K562 (cell line): ENCODE data around the gene SLC30A1. TPM values are rescaled to one million over a fixed set of nuclear protein-coding genes. Genes with fewer than 3 reads are reported as not detected.

Experiments
- ARID3A ChIP-seq: IDR thresholded peaks from 2 replicates; pipeline ENCODE4 v1.6.1; 2012; ENCODE audit warnings: low read depth, low read length, improper control_type of control experiment, borderline replicate concordance
- HDAC3 ChIP-seq: fragments of 450-650 bp; IDR thresholded peaks from 2 replicates; pipeline ENCODE4 v1.6.1; 2018; ENCODE audit warnings: borderline replicate concordance, mild to moderate bottlenecking, moderate library complexity; ENCODE audit not compliant: partially characterized antibody
- HMG20B ChIP-seq: fragments of 250-450 bp; sonication (Bioruptor Pico); IDR thresholded peaks from 2 replicates; pipeline ENCODE4 v1.5.0; 2021; ENCODE audit warnings: mild to moderate bottlenecking
- IFI16 ChIP-seq: fragments of 250-450 bp; sonication (Bioruptor Pico); IDR thresholded peaks from 2 replicates; pipeline ENCODE4 v2.1.2; 2022; ENCODE audit warnings: mild to moderate bottlenecking, inconsistent platforms
- MCM7 ChIP-seq, 2 experiments: fragments of 450-650 bp; IDR thresholded peaks; 2 replicates each; pipeline ENCODE4 v1.6.1; 2016 to 2018
- MEF2A ChIP-seq: IDR thresholded peaks from 2 replicates; pipeline ENCODE4 v1.6.1; 2011; ENCODE audit warnings: low read depth, mild to moderate bottlenecking, low read length, moderate library complexity; ENCODE audit not compliant: control insufficient read depth
- MGA ChIP-seq: fragments of 450-650 bp; IDR thresholded peaks from 2 replicates; pipeline ENCODE4 v1.6.1; 2016; ENCODE audit warnings: mild to moderate bottlenecking, moderate library complexity
- NR4A1 ChIP-seq, 2 experiments: fragments of 250-450 bp in 1 of 2; fragments of 450-650 bp in 1 of 2; sonication (Bioruptor Pico) in 1 of 2; IDR thresholded peaks; 2 replicates each; pipeline versions ENCODE4 v1.4.0 to v1.6.1; 2016 to 2020; ENCODE audit warnings: mild to moderate bottlenecking in 2 of 2, missing compliant biosample characterization in 1 of 2, missing genetic modification characterization in 1 of 2, moderate library complexity in 1 of 2
- RFX7 ChIP-seq: fragments of 250-450 bp; sonication (Bioruptor Pico); IDR thresholded peaks from 2 replicates; pipeline ENCODE4 v1.5.1; 2021; ENCODE audit warnings: mild to moderate bottlenecking
- U2AF1 ChIP-seq: fragments of 200-400 bp; formaldehyde crosslinking; optimal IDR thresholded peaks from 2 replicates; pipeline ENCODE3; 2017; ENCODE audit warnings: mild to moderate bottlenecking, low read depth, low read length, moderate library complexity
- ZFP36 ChIP-seq: fragments of 150-350 bp; IDR thresholded peaks from 2 replicates; pipeline ENCODE4 v1.6.1; 2018; ENCODE audit warnings: low read length, low read depth; ENCODE audit not compliant: partially characterized antibody
- ZNF140 ChIP-seq: fragments of 250-450 bp; sonication (Bioruptor Pico); IDR thresholded peaks from 2 replicates; pipeline ENCODE4 v1.8.0; 2021; ENCODE audit warnings: moderate library complexity, mild to moderate bottlenecking, inconsistent platforms
- ZNF408 ChIP-seq: fragments of 250-450 bp; sonication (Bioruptor Pico); IDR thresholded peaks from 2 replicates; pipeline ENCODE4 v1.4.0; 2020; ENCODE audit warnings: low read depth, mild to moderate bottlenecking, moderate library complexity
- ZNF589 ChIP-seq: fragments of 200-800 bp; sonication (Bioruptor generic); IDR thresholded peaks from 2 replicates; pipeline ENCODE4 v1.6.1; 2016; ENCODE audit warnings: low read depth, missing genetic modification characterization, missing compliant biosample characterization
- ZNF699 ChIP-seq: fragments of 250-450 bp; sonication (Bioruptor Pico); IDR thresholded peaks from 2 replicates; pipeline ENCODE4 v1.8.0; 2021; ENCODE audit warnings: mild to moderate bottlenecking, moderate library complexity; ENCODE audit not compliant: insufficient replicate concordance
- polyA plus RNA-seq, 8 experiments: library from polyadenylated mRNA; depleted of rRNA in 4 of 8; stranded (reverse) in 5 of 8; unstranded in 3 of 8; fragments of >200 nt; fragmentation: Nextera tagmentation in 2 of 8; fragmentation: Illumina TruSeq in 1 of 8; extraction: Ambion mirVana in 2 of 8; extraction: Trizol in 1 of 8; gene quantifications; 2 replicates each; pipeline versions ENCODE4 v1.2.1 to v1.2.3, GENCODE V29; 2011 to 2014; ENCODE audit warnings: inconsistent platforms in 1 of 8, missing spikeins in 1 of 8
- total RNA-seq, 7 experiments: library from RNA; depleted of rRNA in 6 of 7; stranded (reverse); fragments of >200 nt in 6 of 7; fragmentation: Illumina TruSeq in 2 of 7; extraction: Trizol in 2 of 7; gene quantifications; 2 replicates each; pipeline versions ENCODE4 v1.2.1 to v1.2.3, GENCODE V29; 2011 to 2021; ENCODE audit warnings: low replicate concordance in 1 of 7

The SLC30A1 gene
- total and polyA plus RNA-seq, 9 of the 15 experiments (the other 6 are each of a cell fraction or from before 2014, with no cell fraction given), result 4.1 to 14.4 (median 6.6) TPM

DNA sequence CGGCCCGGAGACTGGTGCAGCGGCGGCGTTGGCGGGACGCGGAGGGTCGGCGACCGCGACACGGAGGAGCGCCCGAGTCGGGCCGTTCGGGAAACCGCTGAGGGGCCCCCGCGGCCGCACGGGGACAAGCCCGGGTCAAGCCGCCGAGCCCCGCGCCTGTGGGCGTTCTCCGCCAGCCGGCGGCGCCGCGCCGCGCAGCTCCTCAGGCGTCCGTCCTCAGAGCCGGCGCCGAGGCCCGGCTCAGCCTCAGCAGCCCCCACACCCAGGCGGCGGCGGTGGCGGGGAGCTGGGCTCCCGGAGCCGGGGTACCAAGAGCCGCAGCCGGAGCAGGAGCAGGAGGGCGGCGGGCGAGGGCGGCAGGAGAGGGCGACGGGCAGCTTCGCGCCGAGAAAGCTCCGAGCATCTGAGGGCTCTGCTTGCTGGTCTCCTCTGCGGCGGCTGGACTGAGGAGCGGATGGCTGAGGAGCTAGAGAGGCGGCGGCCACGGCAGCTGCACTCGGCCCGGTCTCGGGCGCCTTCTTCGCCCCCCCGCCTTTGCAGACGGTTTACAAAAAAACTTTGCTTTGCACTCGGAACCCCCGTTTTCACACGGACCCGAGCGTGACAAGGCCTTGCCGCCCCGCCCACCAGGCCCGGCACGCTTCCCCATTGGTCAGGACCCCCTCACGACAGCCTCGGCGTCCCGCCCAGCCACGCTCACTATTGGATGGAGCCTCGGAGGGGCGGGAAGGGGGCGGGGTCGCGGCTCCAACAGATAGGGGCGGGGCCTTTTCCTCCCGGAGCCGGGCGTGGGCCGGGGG lies at the start of gene SLC30A1 (continued):
- no peak for TF ChIP-seq MGA
- TF ChIP-seq HMG20B (CRISPR knock-in tag), result no peak
- no peak for TF ChIP-seq HDAC3
- no peak for TF ChIP-seq MCM7 (IDR thresholded peaks at IDR 0.05)
- TF ChIP-seq ZFP36, result no peak
- TF ChIP-seq ARID3A, result no peak
- TF ChIP-seq ZNF589 (CRISPR knock-in tag), result no peak
- no peak for TF ChIP-seq MEF2A
- no peak for TF ChIP-seq ZNF408
- no peak for TF ChIP-seq IFI16 (CRISPR knock-in tag)
- no peak for TF ChIP-seq RFX7 (CRISPR knock-in tag)
- no peak for TF ChIP-seq ZNF699 (CRISPR knock-in tag)
- TF ChIP-seq ZNF140 (CRISPR knock-in tag), result no peak
- TF ChIP-seq NR4A1 (CRISPR knock-in tag; IDR thresholded peaks at IDR 0.05), result no peak
- TF ChIP-seq NR4A1 (tag; IDR thresholded peaks at IDR 0.05), result no peak
- TF ChIP-seq U2AF1, result peak; percentile 18
